ENCODE data around the gene GCKR. TPM values are rescaled to one million over a fixed set of nuclear protein-coding genes. Genes with fewer than 3 reads are reported as not detected.

Gene GCKR
- polyA plus RNA-seq, 1 of the 3 experiments (the other 2 are of a cell fraction), result 0.18 TPM

DNA sequence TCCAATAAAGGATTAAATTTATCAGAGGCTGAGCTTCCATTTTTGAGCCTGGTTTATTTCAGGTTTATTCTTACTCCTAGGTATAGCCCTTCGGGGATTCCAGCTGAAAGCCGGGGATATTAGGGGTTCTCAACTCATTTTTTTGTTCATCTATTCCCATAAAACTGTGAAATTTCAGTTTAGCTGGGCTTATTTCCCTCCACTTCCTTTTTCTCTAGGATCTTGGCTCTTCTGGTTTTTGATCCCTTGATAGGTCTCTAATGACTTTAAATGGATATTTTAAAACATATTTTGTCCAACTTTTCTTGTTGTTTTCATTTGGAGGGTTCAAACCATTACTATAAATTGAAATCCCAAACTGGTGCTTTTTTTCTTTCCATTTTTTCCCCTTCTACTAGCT is 62.6 kb downstream of the GCKR start (continued):
- TF ChIP-seq, protein P1, sequence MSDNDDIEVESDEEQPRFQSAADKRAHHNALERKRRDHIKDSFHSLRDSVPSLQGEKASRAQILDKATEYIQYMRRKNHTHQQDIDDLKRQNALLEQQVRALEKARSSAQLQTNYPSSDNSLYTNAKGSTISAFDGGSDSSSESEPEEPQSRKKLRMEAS (IDR thresholded peaks at IDR 0.05; ENCODE audit: low read depth), result no peak

DNA sequence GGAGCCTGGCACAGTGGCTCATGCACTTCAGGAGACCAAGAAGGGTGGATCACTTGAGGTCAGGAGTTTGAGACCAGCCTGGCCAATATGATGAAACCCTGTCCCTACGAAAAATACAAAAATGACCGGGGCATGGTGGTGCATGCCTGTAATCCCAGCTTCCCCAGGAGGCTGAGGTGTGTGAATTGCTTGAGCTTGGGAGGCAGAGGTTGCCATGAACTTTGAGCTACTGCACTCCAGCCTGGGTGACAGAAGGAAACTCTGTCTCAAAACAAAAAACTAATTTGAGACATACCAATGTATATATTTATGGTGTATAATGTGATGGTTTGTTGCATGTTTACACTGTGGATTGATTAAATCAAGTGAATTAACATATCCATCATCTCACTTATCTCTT is 64.4 kb downstream of the GCKR start:
- H3K4me2 ChIP-seq, result no peak overlapping the region
- ChIA-PET POLR2A (no interaction called here), CTCF (interaction anchor here (1.0 kb wide), 2 partner anchors 9 to 476 kb away, joined by 3 read pairs; no protein-coding TSS in a partner anchor)
- no peaks in the 10 kb centered on the region for H3K79me2 ChIP-seq (ENCODE audit: insufficient read depth)
- no peaks in the 10 kb centered on the region for H4K20me1 ChIP-seq (ENCODE audit: insufficient read depth)
- peaks cover under 1% of the 10 kb centered on the region for H3F3A ChIP-seq (replicated peaks; ENCODE audit: insufficient read depth)
- 43% methylated on average over 2 of the region's 2 CpGs for WGBS (ENCODE audit: low lambda C conversion rate)
- DNase-seq, result no peak
- H3K9me3 ChIP-seq, result no peaks in the 10 kb centered on the region
- no peak overlapping the region for H2AFZ ChIP-seq (ENCODE audit: low read depth)
- H3K36me3 ChIP-seq (replicated peaks in 1 of 2; ENCODE audit: control insufficient read depth in 1 of 2, insufficient read depth in 2 of 2, low read length in 1 of 2), result no peaks in the 10 kb centered on the region
- peaks cover 0 to 3% of the 10 kb centered on the region in 2 experiments; a peak in 1 of 4 replicates for H3K4me1 ChIP-seq (ENCODE audit: control insufficient read depth in 1 of 2, insufficient read depth in 2 of 2, low read depth in 1 of 2, low read length in 1 of 2)
- no peak overlapping the region for H3K27ac ChIP-seq (ENCODE audit: low read depth in 2 of 2, low read length in 1 of 2)
- no peak overlapping the region for H3K4me3 ChIP-seq (ENCODE audit: low read depth in 2 of 2, low read length in 1 of 2)
- no peaks in the 10 kb centered on the region for H3K9me2 ChIP-seq
- no peak overlapping the region for H3K9ac ChIP-seq
- no peaks in the 10 kb centered on the region for H3K27me3 ChIP-seq (ENCODE audit: insufficient read depth)
- TF ChIP-seq EZH2phosphoT487 (IDR thresholded peaks at IDR 0.05; ENCODE audit: borderline replicate concordance, low read depth) (no peak), GABPA (IDR thresholded peaks at IDR 0.05; ENCODE audit: low read depth) (no peak), RXRA (IDR thresholded peaks at IDR 0.05; ENCODE audit: borderline replicate concordance, low read depth) (no peak), RCOR1 (IDR thresholded peaks at IDR 0.05; ENCODE audit: low read length) (no peak), POLR2AphosphoS5 (IDR thresholded peaks at IDR 0.05; ENCODE audit: low read depth, low read length) (no peak), NFIC (IDR thresholded peaks at IDR 0.05; ENCODE audit: borderline replicate concordance) (no peak), JUND (IDR thresholded peaks at IDR 0.05) (no peak), GATA2 (CRISPR knock-in tag; IDR thresholded peaks at IDR 0.05) (no peak), FOXJ3 (CRISPR knock-in tag; IDR thresholded peaks at IDR 0.05) (no peak)
- TF ChIP-seq, protein P2, sequence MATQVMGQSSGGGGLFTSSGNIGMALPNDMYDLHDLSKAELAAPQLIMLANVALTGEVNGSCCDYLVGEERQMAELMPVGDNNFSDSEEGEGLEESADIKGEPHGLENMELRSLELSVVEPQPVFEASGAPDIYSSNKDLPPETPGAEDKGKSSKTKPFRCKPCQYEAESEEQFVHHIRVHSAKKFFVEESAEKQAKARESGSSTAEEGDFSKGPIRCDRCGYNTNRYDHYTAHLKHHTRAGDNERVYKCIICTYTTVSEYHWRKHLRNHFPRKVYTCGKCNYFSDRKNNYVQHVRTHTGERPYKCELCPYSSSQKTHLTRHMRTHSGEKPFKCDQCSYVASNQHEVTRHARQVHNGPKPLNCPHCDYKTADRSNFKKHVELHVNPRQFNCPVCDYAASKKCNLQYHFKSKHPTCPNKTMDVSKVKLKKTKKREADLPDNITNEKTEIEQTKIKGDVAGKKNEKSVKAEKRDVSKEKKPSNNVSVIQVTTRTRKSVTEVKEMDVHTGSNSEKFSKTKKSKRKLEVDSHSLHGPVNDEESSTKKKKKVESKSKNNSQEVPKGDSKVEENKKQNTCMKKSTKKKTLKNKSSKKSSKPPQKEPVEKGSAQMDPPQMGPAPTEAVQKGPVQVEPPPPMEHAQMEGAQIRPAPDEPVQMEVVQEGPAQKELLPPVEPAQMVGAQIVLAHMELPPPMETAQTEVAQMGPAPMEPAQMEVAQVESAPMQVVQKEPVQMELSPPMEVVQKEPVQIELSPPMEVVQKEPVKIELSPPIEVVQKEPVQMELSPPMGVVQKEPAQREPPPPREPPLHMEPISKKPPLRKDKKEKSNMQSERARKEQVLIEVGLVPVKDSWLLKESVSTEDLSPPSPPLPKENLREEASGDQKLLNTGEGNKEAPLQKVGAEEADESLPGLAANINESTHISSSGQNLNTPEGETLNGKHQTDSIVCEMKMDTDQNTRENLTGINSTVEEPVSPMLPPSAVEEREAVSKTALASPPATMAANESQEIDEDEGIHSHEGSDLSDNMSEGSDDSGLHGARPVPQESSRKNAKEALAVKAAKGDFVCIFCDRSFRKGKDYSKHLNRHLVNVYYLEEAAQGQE (IDR thresholded peaks at IDR 0.05; ENCODE audit: low read depth, low read length), result no peak
- TF ChIP-seq, protein P3, sequence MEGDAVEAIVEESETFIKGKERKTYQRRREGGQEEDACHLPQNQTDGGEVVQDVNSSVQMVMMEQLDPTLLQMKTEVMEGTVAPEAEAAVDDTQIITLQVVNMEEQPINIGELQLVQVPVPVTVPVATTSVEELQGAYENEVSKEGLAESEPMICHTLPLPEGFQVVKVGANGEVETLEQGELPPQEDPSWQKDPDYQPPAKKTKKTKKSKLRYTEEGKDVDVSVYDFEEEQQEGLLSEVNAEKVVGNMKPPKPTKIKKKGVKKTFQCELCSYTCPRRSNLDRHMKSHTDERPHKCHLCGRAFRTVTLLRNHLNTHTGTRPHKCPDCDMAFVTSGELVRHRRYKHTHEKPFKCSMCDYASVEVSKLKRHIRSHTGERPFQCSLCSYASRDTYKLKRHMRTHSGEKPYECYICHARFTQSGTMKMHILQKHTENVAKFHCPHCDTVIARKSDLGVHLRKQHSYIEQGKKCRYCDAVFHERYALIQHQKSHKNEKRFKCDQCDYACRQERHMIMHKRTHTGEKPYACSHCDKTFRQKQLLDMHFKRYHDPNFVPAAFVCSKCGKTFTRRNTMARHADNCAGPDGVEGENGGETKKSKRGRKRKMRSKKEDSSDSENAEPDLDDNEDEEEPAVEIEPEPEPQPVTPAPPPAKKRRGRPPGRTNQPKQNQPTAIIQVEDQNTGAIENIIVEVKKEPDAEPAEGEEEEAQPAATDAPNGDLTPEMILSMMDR (IDR thresholded peaks at IDR 0.05), result no peak
